T-helper 17 cell (primary cell): ENCODE results near the gene C20orf173. TPM values are rescaled to one million over a fixed set of nuclear protein-coding genes. Genes with fewer than 3 reads are reported as not detected.

Experiments used
- ATAC-seq: fragments of 150-1000 bp; cut with Tn5 transposase; 2 replicates; pipeline ENCODE4 v1.10.0; 2021; ENCODE audit warnings: mild to moderate bottlenecking, moderate library complexity
- DNase-seq, 3 donors: peaks; one replicate each; pipeline versions ENCODE4 v3.0.0 to v3.0.0-alpha.2; 2020 to 2021
- H3K9me3 ChIP-seq: one replicate; pipeline ENCODE4 v1.7.0; 2013; ENCODE audit warnings: low read length, mild to moderate bottlenecking; ENCODE audit not compliant: control insufficient read depth, poor library complexity, severe bottlenecking
- H3K27ac Mint-ChIP-seq: one replicate; pipeline ENCODE4 v1.8.0; 2022; ENCODE audit warnings: mild to moderate bottlenecking, moderate library complexity, mixed read lengths
- H3K27me3 Mint-ChIP-seq: one replicate; pipeline ENCODE4 v1.8.0; 2022; ENCODE audit warnings: mixed read lengths
- H3K36me3 Mint-ChIP-seq: one replicate; pipeline ENCODE4 v1.8.0; 2022; ENCODE audit warnings: low read depth, mixed read lengths
- H3K4me1 Mint-ChIP-seq: one replicate; pipeline ENCODE4 v1.8.0; 2022; ENCODE audit warnings: mild to moderate bottlenecking, mixed read lengths
- H3K4me3 Mint-ChIP-seq: one replicate; pipeline ENCODE4 v1.8.0; 2022; ENCODE audit warnings: mild to moderate bottlenecking, moderate library complexity, mixed read lengths
- total RNA-seq, 4 donors: library from RNA in 2 of 4; stranded (reverse) in 2 of 4; gene quantifications; one replicate each; pipeline ENCODE4 v1.2.3 and lab custom pipeline; 2022 to 2026

C20orf173 gene
- total RNA-seq, 2 donors from 2014 or later = not detected

GRCh38 chr20:35511814-35512420 lies 17.5 kb downstream of the C20orf173 start:
- H3K27ac Mint-ChIP-seq = no peak overlapping the region
- ATAC-seq = no peak
- no peaks in the 10 kb centered on the region for H3K9me3 ChIP-seq
- H3K4me1 Mint-ChIP-seq = peaks cover 5% of the 10 kb centered on the region
- DNase-seq = no peak
- peaks cover 6% of the 10 kb centered on the region for H3K36me3 Mint-ChIP-seq
- no peak overlapping the region for H3K4me3 Mint-ChIP-seq
- no peaks in the 10 kb centered on the region for H3K27me3 Mint-ChIP-seq

DNA sequence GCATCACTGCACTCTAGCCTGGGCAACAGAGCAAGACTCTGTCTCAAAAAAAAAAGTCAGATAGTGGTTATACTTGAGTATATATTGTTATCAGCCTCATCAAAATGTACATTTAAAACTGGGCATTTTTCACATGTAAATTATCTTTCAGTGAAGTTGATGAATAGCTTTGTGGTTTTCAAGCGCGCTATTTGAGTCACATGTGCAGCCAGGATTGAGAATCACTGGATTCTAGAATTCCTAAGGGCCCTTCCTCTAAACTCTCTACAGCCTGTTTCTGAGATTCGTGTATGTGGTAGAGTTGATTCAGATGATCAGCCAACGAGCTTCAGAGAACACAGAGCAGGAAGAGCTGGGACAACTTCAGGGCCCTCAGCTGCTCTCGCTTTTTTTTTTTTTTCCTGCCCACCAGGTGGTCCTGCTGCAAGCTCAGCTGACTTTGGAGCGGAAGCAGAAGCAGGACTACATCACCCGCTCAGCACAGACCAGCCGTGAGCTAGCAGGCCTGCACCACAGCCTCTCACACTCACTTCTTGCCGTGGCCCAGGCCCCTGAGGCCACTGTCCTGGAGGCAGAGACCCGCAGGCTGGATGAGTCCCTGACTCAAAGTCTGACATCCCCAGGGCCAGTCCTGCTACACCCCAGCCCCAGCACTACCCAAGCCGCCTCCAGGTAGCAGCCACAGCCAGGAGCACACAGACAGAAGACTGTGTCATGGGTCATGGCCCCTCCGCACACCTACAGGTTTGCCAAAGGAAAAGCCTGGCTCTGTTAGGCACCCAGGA lies 18.3 kb downstream of the C20orf173 start:
- DNase-seq (no peak), ATAC-seq (no peak)
- no peaks in the 10 kb centered on the region for H3K9me3 ChIP-seq
- no peak overlapping the region for H3K27ac Mint-ChIP-seq
- peaks cover 7% of the 10 kb centered on the region for H3K36me3 Mint-ChIP-seq
- peaks cover 9% of the 10 kb centered on the region for H3K4me1 Mint-ChIP-seq
- no peak overlapping the region for H3K4me3 Mint-ChIP-seq
- no peaks in the 10 kb centered on the region for H3K27me3 Mint-ChIP-seq

- Mint-ChIP-seq H3K4me1 (peaks cover 21% of the 10 kb centered on the region), H3K36me3 (peaks cover 11% of the 10 kb centered on the region), H3K27ac (no peak overlapping the region), H3K4me3 (no peak overlapping the region), H3K27me3 (no peaks in the 10 kb centered on the region)
- DNase-seq = no peak
- ATAC-seq = no peak
- H3K9me3 ChIP-seq = no peaks in the 10 kb centered on the region
Observed at GRCh38 chr20:35508493-35509218, 20.8 kb downstream of the C20orf173 start.

GRCh38 chr20:35506872-35507638 lies 22.4 kb downstream of the C20orf173 start:
- H3K9me3 ChIP-seq = no peaks in the 10 kb centered on the region
- Mint-ChIP-seq H3K4me1 (peaks cover 34% of the 10 kb centered on the region), H3K27ac (no peak overlapping the region), H3K36me3 (peaks cover 27% of the 10 kb centered on the region), H3K27me3 (no peaks in the 10 kb centered on the region), H3K4me3 (no peak overlapping the region)
- ATAC-seq (no peak), DNase-seq (no peak)

- DNase-seq (no peak), ATAC-seq (no peak)
- H3K27ac Mint-ChIP-seq = peak overlapping the region; percentile 81
- no peak overlapping the region for H3K4me3 Mint-ChIP-seq
- peaks cover 28% of the 10 kb centered on the region for H3K36me3 Mint-ChIP-seq
- H3K4me1 Mint-ChIP-seq = peaks cover 34% of the 10 kb centered on the region
- H3K9me3 ChIP-seq = no peaks in the 10 kb centered on the region
- H3K27me3 Mint-ChIP-seq = no peaks in the 10 kb centered on the region
Observed at GRCh38 chr20:35506179-35506578, 23.3 kb downstream of the C20orf173 start.

GRCh38 chr20:35504751-35505150 lies 24.7 kb downstream of the C20orf173 start:
- Mint-ChIP-seq H3K4me1 (peaks cover 37% of the 10 kb centered on the region), H3K4me3 (no peak overlapping the region), H3K27ac (peak overlapping the region; percentile 81), H3K27me3 (no peaks in the 10 kb centered on the region), H3K36me3 (peaks cover 32% of the 10 kb centered on the region)
- ATAC-seq = no peak
- no peak for DNase-seq
- no peaks in the 10 kb centered on the region for H3K9me3 ChIP-seq

DNA sequence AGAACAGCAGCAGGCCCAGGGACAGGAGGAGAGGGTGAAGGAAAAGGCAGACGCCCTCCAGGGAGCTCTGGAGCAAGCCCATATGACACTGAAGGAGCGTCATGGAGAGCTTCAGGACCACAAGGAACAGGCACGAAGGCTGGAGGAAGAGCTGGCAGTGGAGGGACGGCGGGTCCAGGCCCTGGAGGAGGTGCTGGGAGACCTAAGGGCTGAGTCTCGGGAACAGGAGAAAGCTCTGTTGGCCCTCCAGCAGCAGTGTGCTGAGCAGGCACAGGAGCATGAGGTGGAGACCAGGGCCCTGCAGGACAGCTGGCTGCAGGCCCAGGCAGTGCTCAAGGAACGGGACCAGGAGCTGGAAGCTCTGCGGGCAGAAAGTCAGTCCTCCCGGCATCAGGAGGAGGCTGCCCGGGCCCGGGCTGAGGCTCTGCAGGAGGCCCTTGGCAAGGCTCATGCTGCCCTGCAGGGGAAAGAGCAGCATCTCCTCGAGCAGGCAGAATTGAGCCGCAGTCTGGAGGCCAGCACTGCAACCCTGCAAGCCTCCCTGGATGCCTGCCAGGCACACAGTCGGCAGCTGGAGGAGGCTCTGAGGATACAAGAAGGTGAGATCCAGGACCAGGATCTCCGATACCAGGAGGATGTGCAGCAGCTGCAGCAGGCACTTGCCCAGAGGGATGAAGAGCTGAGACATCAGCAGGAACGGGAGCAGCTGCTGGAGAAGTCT lies 25.5 kb downstream of the C20orf173 start:
- Mint-ChIP-seq H3K27ac (peak overlapping the region; percentile 81), H3K36me3 (peaks cover 37% of the 10 kb centered on the region), H3K4me1 (peaks cover 42% of the 10 kb centered on the region), H3K4me3 (no peak overlapping the region), H3K27me3 (no peaks in the 10 kb centered on the region)
- ATAC-seq (no peak), DNase-seq (no peak)
- no peaks in the 10 kb centered on the region for H3K9me3 ChIP-seq

- H3K9me3 ChIP-seq = no peaks in the 10 kb centered on the region
- Mint-ChIP-seq H3K4me1 (peaks cover 43% of the 10 kb centered on the region), H3K4me3 (peak overlapping the region; percentile 41), H3K27ac (no peak overlapping the region), H3K27me3 (no peaks in the 10 kb centered on the region), H3K36me3 (peaks cover 37% of the 10 kb centered on the region)
- ATAC-seq (no peak), DNase-seq (no peak)
Observed at GRCh38 chr20:35503281-35503680, 26.2 kb downstream of the C20orf173 start.

GRCh38 chr20:35502352-35502751 lies 27.1 kb downstream of the C20orf173 start:
- peaks cover 37% of the 10 kb centered on the region for H3K36me3 Mint-ChIP-seq
- peaks cover 42% of the 10 kb centered on the region for H3K4me1 Mint-ChIP-seq
- DNase-seq (no peak), ATAC-seq (peak; percentile 60)
- H3K4me3 Mint-ChIP-seq = no peak overlapping the region
- peak overlapping the region; percentile 83 for H3K27ac Mint-ChIP-seq
- H3K9me3 ChIP-seq = no peaks in the 10 kb centered on the region
- H3K27me3 Mint-ChIP-seq = no peaks in the 10 kb centered on the region

DNA sequence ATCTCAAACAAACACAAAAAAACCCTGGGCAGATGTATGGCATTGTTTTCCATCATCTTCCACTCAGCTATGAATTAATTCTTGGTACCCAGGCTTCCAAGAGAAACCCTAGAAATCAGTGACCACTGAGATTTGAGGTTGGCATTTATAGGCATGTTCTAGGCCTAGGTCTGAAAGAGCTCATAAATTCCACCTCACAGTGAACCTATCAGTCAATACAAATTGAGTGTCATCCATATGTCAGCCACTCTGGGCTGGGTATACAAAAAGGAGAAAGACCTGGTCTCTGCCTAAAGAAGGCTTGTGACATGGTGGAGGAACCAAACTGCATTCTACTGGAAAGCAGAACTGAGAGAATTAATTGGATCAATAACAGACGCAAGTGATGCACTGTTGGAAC lies 30.2 kb downstream of the C20orf173 start:
- Mint-ChIP-seq H3K27me3 (no peaks in the 10 kb centered on the region), H3K4me3 (no peak overlapping the region), H3K36me3 (peaks cover 39% of the 10 kb centered on the region), H3K27ac (peak overlapping the region; percentile 27), H3K4me1 (peaks cover 39% of the 10 kb centered on the region)
- ATAC-seq (no peak), DNase-seq (no peak)
- H3K9me3 ChIP-seq = no peaks in the 10 kb centered on the region

- no peak for DNase-seq
- Mint-ChIP-seq H3K27me3 (no peaks in the 10 kb centered on the region), H3K27ac (no peak overlapping the region), H3K4me3 (no peak overlapping the region), H3K4me1 (peaks cover 31% of the 10 kb centered on the region), H3K36me3 (peaks cover 31% of the 10 kb centered on the region)
- H3K9me3 ChIP-seq = no peaks in the 10 kb centered on the region
- no peak for ATAC-seq
Observed at GRCh38 chr20:35497780-35498189, 31.7 kb downstream of the C20orf173 start.

DNA sequence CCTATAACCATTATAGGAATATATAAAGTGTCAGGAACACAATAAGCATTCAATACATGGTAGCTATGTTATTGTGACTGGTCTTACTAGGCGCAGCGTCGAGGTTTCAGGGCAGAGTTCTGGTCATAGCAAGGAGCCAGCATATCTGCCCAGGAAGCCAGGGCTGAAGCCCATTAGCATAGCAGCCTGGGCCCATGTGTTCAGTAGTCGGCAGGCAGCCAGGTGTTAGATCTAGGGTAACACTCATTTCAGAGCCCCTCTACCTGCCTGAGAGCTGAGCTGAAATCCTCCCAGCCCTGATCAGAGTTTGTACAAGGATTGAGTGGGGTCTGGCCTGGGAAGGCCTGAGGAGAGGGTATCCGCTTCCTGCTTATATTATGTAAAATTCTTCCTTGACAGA lies 32.1 kb downstream of the C20orf173 start:
- Mint-ChIP-seq H3K36me3 (peaks cover 27% of the 10 kb centered on the region), H3K4me1 (peaks cover 31% of the 10 kb centered on the region), H3K27me3 (no peaks in the 10 kb centered on the region), H3K4me3 (no peak overlapping the region), H3K27ac (no peak overlapping the region)
- DNase-seq (no peak), ATAC-seq (no peak)
- H3K9me3 ChIP-seq = no peaks in the 10 kb centered on the region
